Measurements from ENCODE around the gene ADGRG2.

Gene ADGRG2

DNA sequence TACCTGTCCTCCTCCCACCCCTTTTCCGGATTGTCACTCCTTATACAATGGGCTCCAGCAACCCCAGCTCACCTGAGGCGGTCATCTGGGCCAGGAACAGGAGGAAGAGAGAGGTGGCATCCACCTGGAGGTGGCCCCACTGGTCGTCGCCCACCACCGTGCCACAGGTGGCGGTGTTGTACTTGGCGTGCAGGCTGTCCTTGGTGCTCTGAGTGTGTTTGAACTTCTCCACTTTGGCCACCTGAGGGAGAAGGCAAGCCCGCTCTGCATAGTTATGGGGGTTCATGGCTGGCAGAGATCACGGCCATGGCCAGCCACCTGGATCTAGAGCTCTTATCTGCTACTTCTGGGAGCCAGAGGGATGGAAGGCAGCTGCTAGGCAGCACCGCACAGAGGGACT lies 171.2 kb downstream of the ADGRG2 start:
- no peak for DNase-seq

DNA sequence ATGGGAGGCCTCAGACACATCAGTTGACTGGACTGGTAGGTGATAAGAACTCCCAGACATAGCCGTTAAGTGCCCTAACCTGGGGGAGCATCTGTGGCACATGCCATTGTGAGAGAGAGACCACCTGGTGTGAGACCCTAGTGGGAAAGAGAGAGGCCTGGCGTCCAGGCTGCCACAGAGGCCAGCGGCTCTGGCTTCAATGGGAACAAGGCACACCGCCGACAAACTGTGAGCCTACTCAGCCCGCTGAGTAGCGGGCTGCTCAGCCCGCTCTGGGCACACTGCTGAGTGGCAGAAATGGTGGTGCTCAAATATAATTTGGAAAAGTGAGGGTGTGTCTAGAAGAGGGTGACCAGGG lies 172.3 kb downstream of the ADGRG2 start:
- no peak for DNase-seq

DNA sequence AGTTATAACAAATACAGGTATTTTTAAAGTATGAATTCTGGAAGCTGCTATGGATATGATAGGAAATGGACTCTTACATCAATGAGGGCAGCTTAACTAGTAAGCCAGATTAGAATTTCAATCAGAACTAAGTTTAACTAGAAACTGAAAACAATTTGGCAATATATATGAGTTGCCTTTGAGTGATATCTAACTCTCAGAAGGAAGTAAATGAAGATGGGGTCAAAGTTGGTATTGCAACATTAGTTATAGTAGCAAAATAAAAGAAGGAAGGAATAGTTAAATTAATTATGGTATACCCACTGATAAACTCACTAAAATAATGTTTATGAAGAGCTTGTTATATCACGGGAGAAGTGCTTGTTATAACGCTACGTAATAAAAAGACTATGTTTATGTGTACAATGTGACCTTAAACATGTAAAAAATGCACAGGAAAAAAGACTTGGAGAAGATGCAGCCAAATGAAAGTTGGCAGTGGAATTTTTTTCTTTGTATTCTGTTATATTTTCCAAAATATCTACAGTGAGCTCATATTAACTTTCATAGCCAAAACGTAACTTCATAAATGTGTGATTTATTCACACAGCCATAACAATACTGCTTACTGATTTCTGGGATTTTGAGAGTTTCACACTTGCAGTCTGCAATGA lies 172.9 kb downstream of the ADGRG2 start:
- DNase-seq, result no peak

DNA sequence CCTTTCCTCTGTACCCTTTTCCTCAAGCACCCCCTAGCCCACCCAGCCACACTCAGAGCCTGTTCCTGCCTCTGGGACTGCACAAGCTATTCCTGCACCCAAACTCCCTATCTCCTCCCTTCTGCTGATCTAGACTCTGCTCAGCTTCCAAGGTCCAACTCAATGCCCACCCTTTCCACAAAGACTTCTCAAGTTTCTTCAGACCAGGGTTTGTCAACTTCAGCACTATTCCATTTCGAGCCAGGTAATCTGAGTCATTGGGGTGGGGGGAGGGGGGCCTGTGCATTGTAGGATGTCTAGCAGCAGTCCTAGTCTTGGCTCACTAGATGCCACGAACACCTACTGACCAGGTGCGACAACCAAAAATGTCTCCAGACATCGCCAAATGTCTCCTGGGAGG lies 175.7 kb downstream of the ADGRG2 start:
- DNase-seq, result no peak

DNA sequence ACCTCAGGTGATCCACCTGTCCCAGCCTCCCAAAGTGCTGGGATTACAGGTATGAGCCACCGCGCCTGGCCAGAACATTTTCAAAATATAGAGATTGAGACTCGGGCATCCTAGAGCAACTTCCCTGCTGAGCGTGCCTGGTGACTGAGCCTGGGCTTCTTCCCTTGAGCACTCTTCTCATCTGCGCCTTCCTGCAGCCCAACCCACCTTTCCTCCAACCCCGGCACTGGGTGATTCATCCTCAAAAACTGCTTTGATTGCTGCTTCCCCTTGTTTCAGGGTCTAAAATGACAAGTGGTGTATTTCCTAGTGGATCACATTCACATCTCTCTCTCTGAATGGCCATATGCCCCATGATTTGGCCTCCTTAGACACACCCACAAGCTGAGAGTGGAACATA lies 176.1 kb downstream of the ADGRG2 start:
- no peak for DNase-seq

DNA sequence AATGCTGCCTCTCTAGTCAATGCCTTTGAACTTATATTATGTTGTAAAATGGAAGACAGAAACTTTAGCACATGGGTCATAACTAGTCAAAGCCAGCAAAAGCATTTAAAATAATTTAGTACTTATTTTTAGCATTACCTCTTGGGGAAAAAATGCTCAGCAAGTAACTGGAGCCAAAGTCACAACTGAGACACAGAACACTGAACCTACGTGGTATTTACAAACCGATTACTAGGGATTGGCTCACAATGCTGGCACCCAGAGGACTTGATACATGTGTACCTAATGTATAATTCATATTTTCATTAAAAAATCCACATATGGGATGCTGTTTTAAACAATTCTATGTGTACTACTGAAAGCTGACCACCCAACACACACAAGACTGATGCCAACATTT lies 176.8 kb downstream of the ADGRG2 start:
- no peak for DNase-seq

DNA sequence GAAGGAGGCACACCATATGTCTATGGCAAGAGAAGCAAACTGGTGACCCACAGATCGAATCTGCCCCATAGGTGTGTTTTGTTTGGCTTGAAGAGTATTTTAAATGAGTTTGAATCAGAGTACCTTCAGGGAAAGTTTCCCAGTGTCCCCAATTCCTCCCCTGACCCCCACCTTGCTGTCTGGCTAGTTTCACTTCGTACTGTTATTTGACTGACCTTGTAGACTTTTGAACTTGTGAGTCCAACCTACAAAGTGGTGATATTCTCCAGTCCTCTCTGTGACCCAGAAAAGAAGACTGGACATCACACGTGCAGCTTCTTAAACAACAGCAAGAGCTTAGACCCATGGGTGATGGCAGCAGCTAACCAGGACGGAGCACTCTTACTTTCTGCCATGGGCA lies 177.8 kb downstream of the ADGRG2 start:
- no peak for DNase-seq

DNA sequence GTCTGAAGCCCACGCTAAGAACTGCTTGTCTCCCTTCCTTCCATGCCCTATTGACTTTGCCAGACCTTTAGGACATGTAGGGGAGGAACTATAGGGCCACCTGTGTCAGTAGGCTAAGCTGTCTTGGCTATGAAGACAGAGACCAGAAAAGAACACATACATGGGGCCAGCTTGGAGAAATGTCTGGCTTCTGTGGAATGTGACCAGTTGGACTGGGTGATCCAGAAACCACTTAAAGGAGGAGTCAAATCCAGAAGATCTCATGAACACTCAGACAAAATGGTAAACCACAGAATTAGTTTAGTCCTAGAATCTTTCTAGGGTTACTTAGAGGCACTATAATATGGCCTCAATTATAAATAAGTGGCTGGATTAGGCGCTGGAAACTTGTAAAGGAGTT lies 180.4 kb downstream of the ADGRG2 start:
- DNase-seq, result no peak

All from NCI-H1417 (cell line).